ENCODE results near the gene FAM13A.

GRCh38 chr4:89064848-89065247 lies 7.9 kb upstream of the FAM13A start:
- TF ChIP-seq CTCF (IDR thresholded peaks at IDR 0.05; ENCODE audit: low read length) (no peak), EZH2 (optimal IDR thresholded peaks at IDR 0.05; ENCODE audit: low read depth, low read length) (no peak), EZH2phosphoT487 (IDR thresholded peaks at IDR 0.05; ENCODE audit: low read length) (no peak)

All from MM.1S (cell line).